ENCODE measurements around the gene SLC22A7. TPM values are rescaled to one million over a fixed set of nuclear protein-coding genes. Genes with fewer than 3 reads are reported as not detected.

Gene SLC22A7
- total RNA-seq, 1 experiment from 2014 or later: not detected

GRCh38 chr6:43334466-43335095 lies 36.5 kb downstream of the SLC22A7 start:
- POLR2A ChIA-PET (ENCODE audit: unreplicated experiment): no interaction called here
- Histone ChIP-seq H3K9me3 (ENCODE audit: insufficient read depth, low read depth) (no peaks in the 10 kb centered on the region), H3K27ac (no peak overlapping the region), H3K4me3 (no peak overlapping the region), H4K20me1 (ENCODE audit: insufficient read depth) (no peaks in the 10 kb centered on the region), H3K4me2 (no peak overlapping the region), H3K36me3 (ENCODE audit: low read depth) (no peaks in the 10 kb centered on the region), H2AFZ (no peak overlapping the region), H3F3A (ENCODE audit: insufficient read depth, low read depth) (no peaks in the 10 kb centered on the region), H3K27me3 (ENCODE audit: insufficient read depth, low read depth) (no peaks in the 10 kb centered on the region), H3K9me2 (ENCODE audit: insufficient read depth) (no peaks in the 10 kb centered on the region), H3K79me2 (ENCODE audit: low read depth) (no peaks in the 10 kb centered on the region), H3K4me1 (replicated peaks; ENCODE audit: insufficient read depth) (no peaks in the 10 kb centered on the region)
- no TSS peak for BruUV-seq (replicated peaks)
- TF ChIP-seq, protein P1, sequence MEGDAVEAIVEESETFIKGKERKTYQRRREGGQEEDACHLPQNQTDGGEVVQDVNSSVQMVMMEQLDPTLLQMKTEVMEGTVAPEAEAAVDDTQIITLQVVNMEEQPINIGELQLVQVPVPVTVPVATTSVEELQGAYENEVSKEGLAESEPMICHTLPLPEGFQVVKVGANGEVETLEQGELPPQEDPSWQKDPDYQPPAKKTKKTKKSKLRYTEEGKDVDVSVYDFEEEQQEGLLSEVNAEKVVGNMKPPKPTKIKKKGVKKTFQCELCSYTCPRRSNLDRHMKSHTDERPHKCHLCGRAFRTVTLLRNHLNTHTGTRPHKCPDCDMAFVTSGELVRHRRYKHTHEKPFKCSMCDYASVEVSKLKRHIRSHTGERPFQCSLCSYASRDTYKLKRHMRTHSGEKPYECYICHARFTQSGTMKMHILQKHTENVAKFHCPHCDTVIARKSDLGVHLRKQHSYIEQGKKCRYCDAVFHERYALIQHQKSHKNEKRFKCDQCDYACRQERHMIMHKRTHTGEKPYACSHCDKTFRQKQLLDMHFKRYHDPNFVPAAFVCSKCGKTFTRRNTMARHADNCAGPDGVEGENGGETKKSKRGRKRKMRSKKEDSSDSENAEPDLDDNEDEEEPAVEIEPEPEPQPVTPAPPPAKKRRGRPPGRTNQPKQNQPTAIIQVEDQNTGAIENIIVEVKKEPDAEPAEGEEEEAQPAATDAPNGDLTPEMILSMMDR (conservative IDR thresholded peaks at IDR 0.05): peak; percentile 74
- TF ChIP-seq EZH2 (IDR thresholded peaks at IDR 0.05; ENCODE audit: low read depth): no peak
- CTCF ChIA-PET: interaction anchor here (0.5 to 1.9 kb wide), 5 partner anchors 27 to 172 kb away, joined by 3 to 5 read pairs (median 3); no protein-coding TSS in a partner anchor
- peak; percentile 12 to 60 for DNase-seq
- intact Hi-C loops (cut with micrococcal nuclease; ENCODE audit: unreplicated experiment): loop anchor here (1.0 kb wide), 1 partner anchor 71 kb away; no protein-coding TSS in a partner anchor

GRCh38 chr6:43335469-43335868 lies 37.4 kb downstream of the SLC22A7 start:
- Histone ChIP-seq H3K79me2 (ENCODE audit: low read depth) (no peaks in the 10 kb centered on the region), H4K20me1 (ENCODE audit: insufficient read depth) (no peaks in the 10 kb centered on the region), H3K9me3 (ENCODE audit: insufficient read depth, low read depth) (no peaks in the 10 kb centered on the region), H3F3A (ENCODE audit: insufficient read depth, low read depth) (no peaks in the 10 kb centered on the region), H3K9me2 (ENCODE audit: insufficient read depth) (no peaks in the 10 kb centered on the region), H3K4me3 (no peak overlapping the region), H3K27me3 (ENCODE audit: insufficient read depth, low read depth) (no peaks in the 10 kb centered on the region), H3K4me1 (replicated peaks; ENCODE audit: insufficient read depth) (no peaks in the 10 kb centered on the region), H3K27ac (no peak overlapping the region), H3K4me2 (no peak overlapping the region), H3K36me3 (ENCODE audit: low read depth) (peaks cover 4% of the 10 kb centered on the region; the same call in 1 of the 2 replicates), H2AFZ (no peak overlapping the region)
- DNase-seq: no peak
- BruUV-seq (replicated peaks): no TSS peak
- ChIA-PET CTCF (interaction anchor here (1.9 kb wide), 1 partner anchor 73 kb away, joined by 5 read pairs; no protein-coding TSS in a partner anchor), POLR2A (ENCODE audit: unreplicated experiment) (no interaction called here)
- intact Hi-C loops (cut with micrococcal nuclease; ENCODE audit: unreplicated experiment): no loop called here
- TF ChIP-seq, protein P1 (conservative IDR thresholded peaks at IDR 0.05): no peak
- no peak for TF ChIP-seq EZH2 (IDR thresholded peaks at IDR 0.05; ENCODE audit: low read depth)

GRCh38 chr6:43336382-43336781 lies 38.3 kb downstream of the SLC22A7 start:
- no peak for DNase-seq
- ChIA-PET POLR2A (ENCODE audit: unreplicated experiment) (no interaction called here), CTCF (no interaction called here)
- Histone ChIP-seq H3K36me3 (ENCODE audit: low read depth) (peaks cover 7% of the 10 kb centered on the region; the same call in 1 of the 2 replicates), H3F3A (ENCODE audit: insufficient read depth, low read depth) (no peaks in the 10 kb centered on the region), H3K79me2 (ENCODE audit: low read depth) (no peaks in the 10 kb centered on the region), H4K20me1 (ENCODE audit: insufficient read depth) (no peaks in the 10 kb centered on the region), H3K27ac (no peak overlapping the region), H2AFZ (no peak overlapping the region), H3K4me3 (no peak overlapping the region), H3K9me2 (ENCODE audit: insufficient read depth) (no peaks in the 10 kb centered on the region), H3K4me2 (no peak overlapping the region), H3K9me3 (ENCODE audit: insufficient read depth, low read depth) (no peaks in the 10 kb centered on the region), H3K4me1 (replicated peaks; ENCODE audit: insufficient read depth) (no peaks in the 10 kb centered on the region), H3K27me3 (ENCODE audit: insufficient read depth, low read depth) (no peaks in the 10 kb centered on the region)
- intact Hi-C loops (cut with micrococcal nuclease; ENCODE audit: unreplicated experiment): no loop called here
- TF ChIP-seq EZH2 (IDR thresholded peaks at IDR 0.05; ENCODE audit: low read depth): no peak
- TF ChIP-seq, protein P1 (conservative IDR thresholded peaks at IDR 0.05): no peak
- BruUV-seq (replicated peaks): no TSS peak

All from PC-9 (cell line).